ENCODE measurements around the gene PTCD2. TPM values are rescaled to one million over a fixed set of nuclear protein-coding genes. Genes with fewer than 3 reads are reported as not detected.
"Not testable (repeated sequence)": the region's sequence is repeated elsewhere in the genome, so short reads cannot be mapped to it uniquely, and the experiment has no call there.

The PTCD2 gene
- total and polyA plus RNA-seq, 4 donors, result 8.9 to 11.5 (median 10.0) TPM

DNA sequence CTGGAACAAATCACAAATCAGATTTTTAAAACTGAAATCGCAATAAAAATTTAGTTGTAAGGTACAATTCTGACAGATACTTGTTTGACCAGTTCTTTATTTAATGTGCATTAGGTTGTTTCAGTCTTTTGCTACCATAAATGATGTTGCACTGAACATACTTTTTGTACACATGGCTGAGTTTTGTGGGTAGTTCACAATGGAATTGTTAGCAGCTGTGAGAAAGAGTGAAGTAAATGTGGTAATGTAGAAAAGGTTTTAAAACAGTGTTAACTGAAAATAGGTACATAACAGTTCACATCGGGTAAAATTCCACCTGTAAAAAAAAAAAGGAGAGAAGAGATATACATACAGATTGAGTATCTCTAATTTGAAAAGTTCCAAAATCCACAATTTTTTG lies 25.7 kb upstream of the PTCD2 start:
- Histone ChIP-seq H3K27ac (ENCODE audit: low read depth, low read length) (no peak overlapping the region), H3K9me3 (ENCODE audit: control insufficient read depth, insufficient read depth, low read length) (no peaks in the 10 kb centered on the region), H3K4me3 (ENCODE audit: low read depth, low read length) (no peak overlapping the region), H3K4me1 (ENCODE audit: control insufficient read depth, insufficient read depth, low read length) (peaks cover under 1% of the 10 kb centered on the region), H3K36me3 (ENCODE audit: control insufficient read depth, insufficient read depth, low read length) (no peaks in the 10 kb centered on the region), H3K27me3 (ENCODE audit: control insufficient read depth, insufficient read depth, low read length) (no peaks in the 10 kb centered on the region)
- no CpG with 5 or more reads among the region's 2 CpGs for WGBS (ENCODE audit: insufficient coverage)
- no peak for DNase-seq (ENCODE audit: low read depth in 4 of 6, low spot score in 6 of 6)

- Histone ChIP-seq H3K27me3 (ENCODE audit: control insufficient read depth, insufficient read depth, low read length) (no peaks in the 10 kb centered on the region), H3K36me3 (ENCODE audit: control insufficient read depth, insufficient read depth, low read length) (no peaks in the 10 kb centered on the region), H3K4me1 (ENCODE audit: control insufficient read depth, insufficient read depth, low read length) (no peaks in the 10 kb centered on the region), H3K4me3 (ENCODE audit: low read depth, low read length) (no peak overlapping the region), H3K27ac (ENCODE audit: low read depth, low read length) (no peak overlapping the region), H3K9me3 (ENCODE audit: control insufficient read depth, insufficient read depth, low read length) (no peaks in the 10 kb centered on the region)
- DNase-seq (ENCODE audit: low read depth in 4 of 6, low spot score in 6 of 6), result no peak
- no CpG with 5 or more reads among the region's 4 CpGs for WGBS (ENCODE audit: insufficient coverage)
Measured at GRCh38 chr5:72295539-72295938, 24.6 kb upstream of the PTCD2 start.

DNA sequence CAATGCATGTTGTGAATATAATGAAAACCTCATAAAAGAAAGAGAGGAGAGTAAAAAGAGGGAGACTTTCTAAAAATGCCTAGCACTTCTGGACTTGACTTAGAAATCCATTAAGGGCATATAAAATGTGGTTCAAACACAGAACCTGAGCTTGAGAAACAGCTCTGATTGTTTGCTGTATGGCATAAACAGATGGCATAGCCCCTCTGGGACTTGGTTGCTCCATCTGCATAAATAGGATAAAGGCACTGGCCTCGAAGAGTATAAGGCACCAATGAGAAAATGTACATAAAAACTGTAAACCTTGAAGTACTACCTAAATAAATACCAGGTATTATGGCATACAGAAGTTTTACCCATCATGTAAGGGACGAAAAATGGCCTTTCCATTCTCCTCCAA lies 23.9 kb upstream of the PTCD2 start:
- no CpG with 5 or more reads among the region's 2 CpGs for WGBS (ENCODE audit: insufficient coverage)
- Histone ChIP-seq H3K36me3 (ENCODE audit: control insufficient read depth, insufficient read depth, low read length) (no peaks in the 10 kb centered on the region), H3K4me1 (ENCODE audit: control insufficient read depth, insufficient read depth, low read length) (no peaks in the 10 kb centered on the region), H3K27me3 (ENCODE audit: control insufficient read depth, insufficient read depth, low read length) (no peaks in the 10 kb centered on the region), H3K9me3 (ENCODE audit: control insufficient read depth, insufficient read depth, low read length) (no peaks in the 10 kb centered on the region), H3K4me3 (ENCODE audit: low read depth, low read length) (no peak overlapping the region), H3K27ac (ENCODE audit: low read depth, low read length) (no peak overlapping the region)
- DNase-seq (ENCODE audit: low read depth in 4 of 6, low spot score in 6 of 6), result peak in 1 of 6 donors; percentile 66

- not testable (repeated sequence) for H3K27ac ChIP-seq (ENCODE audit: low read depth, low read length)
Measured at GRCh38 chr5:72298136-72298535, 22.0 kb upstream of the PTCD2 start.

GRCh38 chr5:72298711-72299110 lies 21.5 kb upstream of the PTCD2 start:
- no peak overlapping the region for H3K27ac ChIP-seq (ENCODE audit: low read depth, low read length)
- no CpG with 5 or more reads among the region's 5 CpGs for WGBS (ENCODE audit: insufficient coverage)
- H3K4me3 ChIP-seq (ENCODE audit: low read depth, low read length), result no peak overlapping the region
- no peaks in the 10 kb centered on the region for H3K4me1 ChIP-seq (ENCODE audit: control insufficient read depth, insufficient read depth, low read length)
- no peak for DNase-seq (ENCODE audit: low read depth in 4 of 6, low spot score in 6 of 6)
- H3K36me3 ChIP-seq (ENCODE audit: control insufficient read depth, insufficient read depth, low read length), result peaks cover 3% of the 10 kb centered on the region
- no peaks in the 10 kb centered on the region for H3K27me3 ChIP-seq (ENCODE audit: control insufficient read depth, insufficient read depth, low read length)
- H3K9me3 ChIP-seq (ENCODE audit: control insufficient read depth, insufficient read depth, low read length), result no peaks in the 10 kb centered on the region

More at GRCh38 chr5:72298136-72298535, 22.0 kb upstream of the PTCD2 start:
- H3K4me1 ChIP-seq (ENCODE audit: control insufficient read depth, insufficient read depth, low read length); H3K36me3 ChIP-seq (ENCODE audit: control insufficient read depth, insufficient read depth, low read length); H3K27me3 ChIP-seq (ENCODE audit: control insufficient read depth, insufficient read depth, low read length); H3K9me3 ChIP-seq (ENCODE audit: control insufficient read depth, insufficient read depth, low read length); H3K4me3 ChIP-seq (ENCODE audit: low read depth, low read length); DNase-seq (ENCODE audit: low read depth in 4 of 6, low spot score in 6 of 6): not testable (repeated sequence)
- 90% methylated on average over 2 of the region's 3 CpGs for WGBS (ENCODE audit: insufficient coverage)

DNA sequence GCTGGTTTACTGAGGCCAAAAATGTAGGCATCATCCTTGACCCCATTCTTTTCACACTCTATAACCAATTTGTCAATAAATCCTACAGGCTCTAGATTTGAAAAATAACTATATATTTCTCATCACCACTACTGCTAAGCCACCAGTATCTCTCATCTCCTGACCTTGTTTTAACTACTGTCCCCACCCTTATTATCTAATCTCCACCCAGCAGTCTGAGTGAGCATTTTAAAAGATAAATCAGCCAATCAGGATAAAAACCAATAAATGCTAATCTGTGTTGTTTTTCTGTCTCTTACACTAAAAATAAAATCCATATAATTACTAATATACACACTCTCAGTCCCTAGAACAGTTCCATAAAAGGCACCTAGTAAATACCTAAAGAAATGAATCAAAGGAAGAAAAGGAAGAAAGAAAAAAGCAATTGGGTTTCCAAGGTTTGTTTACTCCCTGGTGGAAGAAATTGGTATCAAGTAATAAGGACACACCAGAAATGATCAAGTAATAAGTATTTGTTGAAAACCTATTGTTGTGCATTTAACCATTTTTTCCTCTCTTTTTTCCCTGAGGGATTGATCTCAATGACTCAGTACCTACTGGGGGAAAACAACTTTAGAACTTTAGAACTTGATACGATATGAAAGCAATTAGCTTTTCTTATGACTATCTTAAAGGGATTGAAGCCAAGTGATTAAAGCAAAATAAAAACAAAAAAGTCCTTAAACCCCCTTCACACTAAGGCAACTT lies 19.4 kb upstream of the PTCD2 start:
- WGBS (ENCODE audit: insufficient coverage), result no CpG with 5 or more reads among the region's 1 CpG
- DNase-seq (ENCODE audit: low read depth in 4 of 6, low spot score in 6 of 6), result no peak
- no peaks in the 10 kb centered on the region for H3K9me3 ChIP-seq (ENCODE audit: control insufficient read depth, insufficient read depth, low read length)
- H3K27me3 ChIP-seq (ENCODE audit: control insufficient read depth, insufficient read depth, low read length), result no peaks in the 10 kb centered on the region
- H3K4me1 ChIP-seq (ENCODE audit: control insufficient read depth, insufficient read depth, low read length), result no peaks in the 10 kb centered on the region
- H3K27ac ChIP-seq (ENCODE audit: low read depth, low read length), result no peak overlapping the region
- H3K36me3 ChIP-seq (ENCODE audit: control insufficient read depth, insufficient read depth, low read length), result peaks cover 3% of the 10 kb centered on the region
- no peak overlapping the region for H3K4me3 ChIP-seq (ENCODE audit: low read depth, low read length)

DNA sequence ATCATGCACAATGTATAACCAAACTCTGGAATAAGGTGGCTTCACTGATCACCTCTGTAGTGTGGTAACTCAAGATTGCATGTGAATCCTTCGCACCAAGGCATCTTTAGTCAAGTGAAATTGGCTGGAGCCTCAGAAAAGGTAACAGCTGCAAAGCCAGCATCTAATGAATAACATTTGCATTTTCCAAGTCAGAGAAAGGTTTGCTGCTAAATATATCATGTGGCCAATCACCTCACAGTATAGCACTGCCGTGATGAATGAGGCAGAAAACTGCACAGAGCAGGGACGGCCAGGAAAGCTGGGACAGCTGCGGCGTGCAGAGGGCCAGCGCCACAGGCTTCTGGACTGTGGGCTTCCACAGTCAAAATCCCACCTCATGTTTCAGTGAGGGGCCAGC lies 18.6 kb upstream of the PTCD2 start:
- 49% methylated on average over 5 of the region's 6 CpGs for WGBS (ENCODE audit: insufficient coverage)
- no peaks in the 10 kb centered on the region for H3K9me3 ChIP-seq (ENCODE audit: control insufficient read depth, insufficient read depth, low read length)
- no peaks in the 10 kb centered on the region for H3K27me3 ChIP-seq (ENCODE audit: control insufficient read depth, insufficient read depth, low read length)
- H3K4me1 ChIP-seq (ENCODE audit: control insufficient read depth, insufficient read depth, low read length), result no peaks in the 10 kb centered on the region
- H3K27ac ChIP-seq (ENCODE audit: low read depth, low read length), result no peak overlapping the region
- H3K36me3 ChIP-seq (ENCODE audit: control insufficient read depth, insufficient read depth, low read length), result peaks cover 3% of the 10 kb centered on the region
- peak in 2 of 6 donors; percentile 40 to 76 for DNase-seq (ENCODE audit: low read depth in 4 of 6, low spot score in 6 of 6)
- H3K4me3 ChIP-seq (ENCODE audit: low read depth, low read length), result no peak overlapping the region

DNA sequence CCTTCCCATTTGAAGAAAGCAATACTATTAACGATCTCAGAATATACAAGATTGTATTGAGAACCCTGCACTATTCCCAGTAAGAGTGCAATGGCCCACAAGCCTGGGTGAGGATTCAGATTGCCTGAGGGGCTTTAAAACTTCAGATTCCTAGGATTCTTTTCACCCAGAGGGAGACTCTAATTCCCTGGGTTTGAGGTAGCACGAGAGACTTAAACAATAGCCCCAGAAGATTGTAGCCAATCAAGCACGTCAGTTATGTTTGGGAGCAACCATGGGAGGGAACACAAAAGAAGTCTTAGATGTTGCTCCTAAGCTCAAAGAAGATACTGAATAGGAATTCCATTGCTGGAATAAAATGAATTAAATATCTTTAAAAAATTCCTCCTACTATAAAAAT lies 18.0 kb upstream of the PTCD2 start:
- Histone ChIP-seq H3K27me3 (ENCODE audit: control insufficient read depth, insufficient read depth, low read length) (no peaks in the 10 kb centered on the region), H3K4me3 (ENCODE audit: low read depth, low read length) (no peak overlapping the region), H3K9me3 (ENCODE audit: control insufficient read depth, insufficient read depth, low read length) (no peaks in the 10 kb centered on the region), H3K4me1 (ENCODE audit: control insufficient read depth, insufficient read depth, low read length) (peaks cover 2% of the 10 kb centered on the region), H3K36me3 (ENCODE audit: control insufficient read depth, insufficient read depth, low read length) (peaks cover 3% of the 10 kb centered on the region), H3K27ac (ENCODE audit: low read depth, low read length) (no peak overlapping the region)
- no peak for DNase-seq (ENCODE audit: low read depth in 4 of 6, low spot score in 6 of 6)
- WGBS (ENCODE audit: insufficient coverage), result 0% methylated on average over 1 of the region's 3 CpGs

- no peak for DNase-seq (ENCODE audit: low read depth in 4 of 6, low spot score in 6 of 6)
- Histone ChIP-seq H3K27me3 (ENCODE audit: control insufficient read depth, insufficient read depth, low read length) (no peaks in the 10 kb centered on the region), H3K4me1 (ENCODE audit: control insufficient read depth, insufficient read depth, low read length) (peaks cover 8% of the 10 kb centered on the region), H3K4me3 (ENCODE audit: low read depth, low read length) (no peak overlapping the region), H3K9me3 (ENCODE audit: control insufficient read depth, insufficient read depth, low read length) (no peaks in the 10 kb centered on the region), H3K27ac (ENCODE audit: low read depth, low read length) (no peak overlapping the region), H3K36me3 (ENCODE audit: control insufficient read depth, insufficient read depth, low read length) (peaks cover 7% of the 10 kb centered on the region)
- 100% methylated on average over 2 of the region's 2 CpGs for WGBS (ENCODE audit: insufficient coverage)
Measured at GRCh38 chr5:72305194-72306142, 14.7 kb upstream of the PTCD2 start.

Data from spinal cord (tissue), 10 donors.